HTR-8/SVneo (cell line): ENCODE results near the gene OTUD5.

Experiments used
- DNase-seq: peaks from one replicate; pipeline ENCODE4 v3.0.0; 2011; ENCODE audit warnings: low spot score, mixed read lengths; ENCODE audit not compliant: insufficient read length
- FAIRE-seq: peaks from 2 replicates; lab custom pipeline; 2011; peaks lifted over from hg19 to GRCh38; lab: Jason Lieb, UNC

Gene OTUD5

GRCh38 chrX:48972220-48973164, 15.1 kb upstream of the OTUD5 start:
- DNase-seq, result peak; percentile 24
- FAIRE-seq, result no peak

GRCh38 chrX:48971249-48972219, 14.1 kb upstream of the OTUD5 start, which contains the start of gene KCND1:
KCND1 (minus strand) TSS chrX:48971844; CDS start chrX:48970271, 1,573 bp downstream.
- DNase-seq (peak; percentile 9), FAIRE-seq (no peak)

GRCh38 chrX:48969471-48969870, 12.1 kb upstream of the OTUD5 start:
- DNase-seq (no peak), FAIRE-seq (no peak)

GRCh38 chrX:48968377-48968776, 11.0 kb upstream of the OTUD5 start:
- FAIRE-seq (no peak), DNase-seq (no peak)

GRCh38 chrX:48966796-48967579, 9.6 kb upstream of the OTUD5 start:
- FAIRE-seq (no peak), DNase-seq (peak; percentile 26)

GRCh38 chrX:48965959-48966358, 8.6 kb upstream of the OTUD5 start:
- FAIRE-seq (no peak), DNase-seq (no peak)

GRCh38 chrX:48961585-48962091, 4.2 kb upstream of the OTUD5 start:
- FAIRE-seq, result no peak

GRCh38 chrX:48960291-48960690, 2.9 kb upstream of the OTUD5 start:
- no peak for DNase-seq
- FAIRE-seq, result no peak

More at GRCh38 chrX:48961585-48962091, 4.2 kb upstream of the OTUD5 start:
- DNase-seq, result no peak

GRCh38 chrX:48958635-48959094, 1.3 kb upstream of the OTUD5 start:
- no peak for FAIRE-seq
- DNase-seq, result no peak

- FAIRE-seq (no peak), DNase-seq (peak; percentile 92)
Measured at GRCh38 chrX:48957827-48958634, 624 bp upstream of the OTUD5 start.

- no peak for DNase-seq
Measured at GRCh38 chrX:48956728-48957414, 536 bp downstream of the OTUD5 start.

GRCh38 chrX:48948589-48948988, 8.8 kb downstream of the OTUD5 start:
- DNase-seq (no peak), FAIRE-seq (no peak)

More at GRCh38 chrX:48956728-48957414, 536 bp downstream of the OTUD5 start:
- no peak for FAIRE-seq

GRCh38 chrX:48945517-48946348, 11.7 kb downstream of the OTUD5 start:
- FAIRE-seq, result no peak
- DNase-seq, result peak; percentile 22

- FAIRE-seq (no peak), DNase-seq (no peak)
Measured at GRCh38 chrX:48942895-48943294, 14.5 kb downstream of the OTUD5 start.

GRCh38 chrX:48940404-48940955, 16.9 kb downstream of the OTUD5 start:
- DNase-seq (no peak), FAIRE-seq (no peak)

- FAIRE-seq (no peak), DNase-seq (no peak)
Measured at GRCh38 chrX:48939524-48940228, 17.7 kb downstream of the OTUD5 start.
